Measurements from ENCODE around the gene SLC2A13. TPM values are rescaled to one million over a fixed set of nuclear protein-coding genes. Genes with fewer than 3 reads are reported as not detected.

Gene SLC2A13
- total RNA-seq, 6 donors from 2014 or later, result 9.9 to 25.9 (median 16.0) TPM

DNA sequence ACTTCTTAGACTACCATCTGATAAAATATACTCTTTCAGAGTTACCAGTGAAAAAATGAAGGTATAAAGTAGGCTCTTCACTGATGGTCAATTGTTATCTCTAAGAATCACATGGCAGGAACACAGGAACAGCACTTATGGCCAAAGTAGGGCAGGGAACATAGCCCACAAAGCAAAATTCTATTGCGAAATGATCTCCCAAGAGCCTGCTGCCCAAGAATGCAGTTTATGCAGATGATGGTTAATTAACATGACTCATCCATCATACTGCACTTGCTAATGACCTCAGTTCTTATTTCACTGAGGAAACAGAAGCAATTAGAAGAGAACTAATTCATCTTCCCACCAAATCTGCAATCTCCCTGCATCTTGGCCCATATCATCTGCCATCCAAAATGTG lies 133.8 kb downstream of the SLC2A13 start:
- WGBS, 2 donors, result 80 to 85% methylated on average over 1 of the region's 1 CpG
- Histone ChIP-seq H3K4me1 (no peaks in the 10 kb centered on the region), H3K9me3 (no peaks in the 10 kb centered on the region), H3K4me3 (no peak overlapping the region), H3K36me3 (no peaks in the 10 kb centered on the region), H3K27me3 (no peaks in the 10 kb centered on the region), H3K27ac (no peak overlapping the region)
- ATAC-seq (ENCODE audit: low FRiP score in 2 of 2) (no peak), DNase-seq (no peak)
- TF ChIP-seq, protein P1, sequence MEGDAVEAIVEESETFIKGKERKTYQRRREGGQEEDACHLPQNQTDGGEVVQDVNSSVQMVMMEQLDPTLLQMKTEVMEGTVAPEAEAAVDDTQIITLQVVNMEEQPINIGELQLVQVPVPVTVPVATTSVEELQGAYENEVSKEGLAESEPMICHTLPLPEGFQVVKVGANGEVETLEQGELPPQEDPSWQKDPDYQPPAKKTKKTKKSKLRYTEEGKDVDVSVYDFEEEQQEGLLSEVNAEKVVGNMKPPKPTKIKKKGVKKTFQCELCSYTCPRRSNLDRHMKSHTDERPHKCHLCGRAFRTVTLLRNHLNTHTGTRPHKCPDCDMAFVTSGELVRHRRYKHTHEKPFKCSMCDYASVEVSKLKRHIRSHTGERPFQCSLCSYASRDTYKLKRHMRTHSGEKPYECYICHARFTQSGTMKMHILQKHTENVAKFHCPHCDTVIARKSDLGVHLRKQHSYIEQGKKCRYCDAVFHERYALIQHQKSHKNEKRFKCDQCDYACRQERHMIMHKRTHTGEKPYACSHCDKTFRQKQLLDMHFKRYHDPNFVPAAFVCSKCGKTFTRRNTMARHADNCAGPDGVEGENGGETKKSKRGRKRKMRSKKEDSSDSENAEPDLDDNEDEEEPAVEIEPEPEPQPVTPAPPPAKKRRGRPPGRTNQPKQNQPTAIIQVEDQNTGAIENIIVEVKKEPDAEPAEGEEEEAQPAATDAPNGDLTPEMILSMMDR (IDR thresholded peaks at IDR 0.05), result no peak
- TF ChIP-seq POLR2A (IDR thresholded peaks at IDR 0.05) (no peak), POLR2AphosphoS5 (IDR thresholded peaks at IDR 0.05) (no peak), EP300 (IDR thresholded peaks at IDR 0.05) (no peak)

DNA sequence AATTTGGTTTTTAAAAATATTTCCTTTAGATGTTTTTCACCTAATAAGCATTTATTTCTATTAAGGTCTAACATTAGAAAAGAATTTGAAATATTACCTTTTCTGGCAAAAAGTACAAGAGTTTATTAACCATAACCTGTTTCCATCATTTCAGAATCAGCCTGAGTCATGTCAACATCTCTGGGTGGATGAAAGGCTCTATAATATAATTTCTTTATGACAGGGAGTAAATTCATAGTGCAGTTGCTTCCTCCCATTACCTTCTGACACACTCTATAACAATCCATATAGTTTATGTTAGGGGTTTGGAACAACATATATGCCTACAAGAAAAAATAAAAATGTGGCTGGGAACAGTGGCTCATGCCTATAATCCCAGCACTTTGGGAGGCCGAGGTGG lies 134.5 kb downstream of the SLC2A13 start:
- Histone ChIP-seq H3K4me1 (no peaks in the 10 kb centered on the region), H3K27me3 (no peaks in the 10 kb centered on the region), H3K9me3 (no peaks in the 10 kb centered on the region), H3K27ac (no peak overlapping the region), H3K36me3 (no peaks in the 10 kb centered on the region), H3K4me3 (no peak overlapping the region)
- 81 to 84% methylated on average over 1 of the region's 1 CpG for WGBS, 2 donors
- ATAC-seq (ENCODE audit: low FRiP score in 2 of 2) (no peak), DNase-seq (no peak)
- TF ChIP-seq, protein P1 (IDR thresholded peaks at IDR 0.05), result no peak
- no peak for TF ChIP-seq POLR2AphosphoS5 (IDR thresholded peaks at IDR 0.05)
- no peak for TF ChIP-seq EP300 (IDR thresholded peaks at IDR 0.05)
- TF ChIP-seq POLR2A (IDR thresholded peaks at IDR 0.05), result no peak

DNA sequence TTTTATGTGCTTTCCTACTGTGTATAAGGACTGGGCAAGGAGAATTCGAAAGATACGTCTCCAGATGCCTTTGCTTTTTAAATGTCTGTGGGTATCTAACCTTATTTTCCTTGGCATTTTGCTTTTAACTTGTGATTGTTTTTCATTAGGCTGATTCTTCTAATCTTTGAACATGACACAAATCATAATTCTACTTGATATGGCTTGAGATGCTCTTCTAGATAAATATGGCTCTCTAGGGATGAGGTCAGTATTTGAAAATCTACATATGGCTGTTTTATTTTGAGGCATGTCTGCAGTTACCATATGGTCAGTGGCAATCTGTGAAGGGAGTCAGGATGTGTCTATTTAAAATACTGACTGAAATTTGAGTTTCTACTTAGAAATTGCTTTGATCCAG lies 139.2 kb downstream of the SLC2A13 start:
- Histone ChIP-seq H3K4me3 (no peak overlapping the region), H3K27ac (no peak overlapping the region), H3K4me1 (no peaks in the 10 kb centered on the region), H3K27me3 (no peaks in the 10 kb centered on the region), H3K36me3 (no peaks in the 10 kb centered on the region), H3K9me3 (no peaks in the 10 kb centered on the region)
- DNase-seq (no peak), ATAC-seq (ENCODE audit: low FRiP score in 2 of 2) (no peak)
- 84 to 89% methylated on average over 2 of the region's 2 CpGs for WGBS, 2 donors
- no peak for TF ChIP-seq POLR2A (IDR thresholded peaks at IDR 0.05)
- TF ChIP-seq EP300 (IDR thresholded peaks at IDR 0.05), result no peak
- TF ChIP-seq POLR2AphosphoS5 (IDR thresholded peaks at IDR 0.05), result no peak
- TF ChIP-seq, protein P1 (IDR thresholded peaks at IDR 0.05), result no peak

DNA sequence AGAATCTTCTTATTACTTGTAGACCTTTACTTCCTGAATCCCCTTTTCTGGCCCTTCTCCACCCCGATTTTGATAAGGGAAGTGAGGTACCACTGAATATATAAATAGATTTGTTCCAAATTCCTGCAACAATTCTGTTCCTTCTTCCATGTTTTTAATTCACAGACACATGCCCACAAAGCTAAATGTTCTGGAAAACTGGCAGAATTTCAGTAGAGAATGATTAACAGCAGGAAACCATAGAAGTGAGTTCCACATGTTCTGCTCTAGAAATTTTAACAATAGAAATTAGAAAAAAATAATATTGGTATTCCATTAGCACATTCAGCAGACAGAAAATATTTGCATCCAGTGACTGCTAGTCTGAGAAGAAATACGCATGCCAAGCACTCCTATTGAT lies 139.6 kb downstream of the SLC2A13 start:
- 64 to 66% methylated on average over 2 of the region's 2 CpGs for WGBS, 2 donors
- H3K27me3 ChIP-seq, result no peaks in the 10 kb centered on the region
- H3K4me3 ChIP-seq, result no peak overlapping the region
- no peaks in the 10 kb centered on the region for H3K9me3 ChIP-seq
- no peak for DNase-seq
- TF ChIP-seq POLR2AphosphoS5 (IDR thresholded peaks at IDR 0.05) (no peak), POLR2A (IDR thresholded peaks at IDR 0.05) (no peak), EP300 (IDR thresholded peaks at IDR 0.05) (no peak)
- TF ChIP-seq, protein P1 (IDR thresholded peaks at IDR 0.05), result no peak
- no peak overlapping the region for H3K27ac ChIP-seq
- H3K36me3 ChIP-seq, result no peaks in the 10 kb centered on the region
- ATAC-seq (ENCODE audit: low FRiP score in 2 of 2), result no peak
- no peaks in the 10 kb centered on the region for H3K4me1 ChIP-seq

DNA sequence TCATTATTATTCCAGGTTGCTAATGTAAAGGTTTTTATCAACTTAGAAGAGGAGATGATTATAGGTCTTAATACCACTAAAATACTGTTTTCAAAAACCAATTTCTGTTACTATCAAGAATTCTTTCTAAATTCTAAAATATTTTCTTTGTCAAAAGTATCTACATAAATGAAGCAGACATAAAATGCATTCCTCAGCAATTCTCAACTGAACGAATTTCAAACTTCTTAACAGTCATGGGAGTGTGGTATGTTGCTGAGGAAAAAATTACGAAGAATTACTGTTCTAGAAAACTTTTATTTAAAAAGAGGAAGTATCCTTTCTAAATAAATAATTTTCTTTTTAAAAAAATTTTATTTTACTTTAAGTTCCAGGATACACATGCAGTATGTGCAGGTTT lies 146.4 kb downstream of the SLC2A13 start:
- Histone ChIP-seq H3K4me1 (no peaks in the 10 kb centered on the region), H3K36me3 (no peaks in the 10 kb centered on the region), H3K27ac (no peak overlapping the region), H3K4me3 (no peak overlapping the region), H3K27me3 (no peaks in the 10 kb centered on the region), H3K9me3 (no peaks in the 10 kb centered on the region)
- 91 to 92% methylated on average over 2 of the region's 2 CpGs for WGBS, 2 donors
- DNase-seq (no peak), ATAC-seq (ENCODE audit: low FRiP score in 2 of 2) (no peak)
- TF ChIP-seq EP300 (IDR thresholded peaks at IDR 0.05) (no peak), POLR2A (IDR thresholded peaks at IDR 0.05) (no peak), POLR2AphosphoS5 (IDR thresholded peaks at IDR 0.05) (no peak)
- TF ChIP-seq, protein P1 (IDR thresholded peaks at IDR 0.05), result no peak

Measured in upper lobe of left lung (tissue), 6 donors.